Measurements from ENCODE around the gene TMUB2. TPM values are rescaled to one million over a fixed set of nuclear protein-coding genes. Genes with fewer than 3 reads are reported as not detected.
A peak's percentile ranks its signal among the peaks of the same experiment; 100 is the strongest.

TMUB2 gene
- total and polyA plus RNA-seq, 9 of the 15 experiments (the other 6 are each of a cell fraction or from before 2014, with no cell fraction given): 4.1 to 29.8 (median 16.3) TPM

DNA sequence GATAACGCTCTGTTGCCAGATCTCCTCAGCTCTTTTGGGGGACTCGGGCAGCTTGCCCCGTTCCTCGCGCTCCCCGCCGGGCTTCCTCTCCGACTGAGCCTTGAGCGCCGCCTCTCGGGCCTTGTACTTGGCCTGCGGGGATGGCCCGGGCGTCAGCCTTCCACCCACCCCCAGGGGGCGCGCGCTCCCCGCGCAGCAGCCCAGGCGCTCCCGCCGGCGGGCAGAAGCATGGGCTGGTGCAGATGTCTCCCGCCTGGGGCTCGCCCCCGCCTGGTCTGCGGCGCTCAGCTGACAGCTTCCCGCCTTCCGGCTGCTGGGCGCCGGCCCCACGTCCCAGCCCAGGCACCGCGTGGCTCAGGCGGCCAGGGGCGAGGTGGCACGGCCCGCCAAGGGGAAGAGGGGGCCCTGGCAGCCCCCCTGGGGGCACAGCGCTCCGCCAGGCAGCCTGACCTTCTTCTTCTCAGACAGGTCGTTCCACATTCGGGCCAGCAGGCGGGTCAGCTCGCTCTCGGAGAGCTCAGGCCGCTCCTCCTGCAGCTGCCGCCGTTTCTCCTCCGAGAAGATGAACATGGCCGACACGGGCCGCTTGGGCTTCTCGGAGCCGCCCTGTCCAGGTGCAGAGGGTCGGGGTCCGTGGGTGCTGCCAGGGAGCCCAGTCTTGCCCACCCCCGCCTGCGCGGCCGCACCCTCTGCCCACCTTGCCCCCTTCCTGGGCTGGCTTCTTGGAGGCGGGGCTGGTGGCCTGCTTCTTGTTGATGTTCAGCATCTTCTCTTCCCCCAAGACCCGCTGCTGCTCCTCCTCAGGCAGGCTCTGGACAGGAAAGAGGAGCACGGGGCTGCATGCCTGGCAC is 23.8 kb downstream of the TMUB2 start (continued):
- TF ChIP-seq CREB5 (CRISPR knock-in tag; IDR thresholded peaks at IDR 0.05): no peak
- TF ChIP-seq, protein P1, sequence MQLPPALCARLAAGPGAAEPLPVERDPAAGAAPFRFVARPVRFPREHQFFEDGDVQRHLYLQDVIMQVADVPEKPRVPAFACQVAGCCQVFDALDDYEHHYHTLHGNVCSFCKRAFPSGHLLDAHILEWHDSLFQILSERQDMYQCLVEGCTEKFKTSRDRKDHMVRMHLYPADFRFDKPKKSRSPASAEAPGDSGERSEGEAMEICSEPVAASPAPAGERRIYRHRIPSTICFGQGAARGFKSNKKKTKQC (CRISPR knock-in tag; IDR thresholded peaks at IDR 0.05): peak; percentile 80; the same call in 1 of the 2 replicates
- TF ChIP-seq NR4A1 (CRISPR knock-in tag; IDR thresholded peaks at IDR 0.05): no peak; the same call in 1 of the 2 replicates
- peak; percentile 69; the same call in 1 of the 2 replicates for TF ChIP-seq NR4A1 (tag; IDR thresholded peaks at IDR 0.05)
- 0 out of 2 replicates have a peak, but pooled peaks have one; percentile 22 for TF ChIP-seq ZNF740 (CRISPR knock-in tag; IDR thresholded peaks at IDR 0.05)
- TF ChIP-seq ZNF740 (tag; IDR thresholded peaks at IDR 0.05): no peak
- TF ChIP-seq ZNF77 (CRISPR knock-in tag; IDR thresholded peaks at IDR 0.05): no peak
- no peak for TF ChIP-seq SRSF1 (IDR thresholded peaks at IDR 0.05; ENCODE audit: low read depth, low read length)
- TF ChIP-seq POLR2B (IDR thresholded peaks at IDR 0.05; ENCODE audit: low read depth, partially characterized antibody): no peak
- peak; percentile 77; the same call in 1 of the 2 replicates for TF ChIP-seq DMBX1 (CRISPR knock-in tag; IDR thresholded peaks at IDR 0.05; ENCODE audit: borderline replicate concordance)
- TF ChIP-seq, protein P2, sequence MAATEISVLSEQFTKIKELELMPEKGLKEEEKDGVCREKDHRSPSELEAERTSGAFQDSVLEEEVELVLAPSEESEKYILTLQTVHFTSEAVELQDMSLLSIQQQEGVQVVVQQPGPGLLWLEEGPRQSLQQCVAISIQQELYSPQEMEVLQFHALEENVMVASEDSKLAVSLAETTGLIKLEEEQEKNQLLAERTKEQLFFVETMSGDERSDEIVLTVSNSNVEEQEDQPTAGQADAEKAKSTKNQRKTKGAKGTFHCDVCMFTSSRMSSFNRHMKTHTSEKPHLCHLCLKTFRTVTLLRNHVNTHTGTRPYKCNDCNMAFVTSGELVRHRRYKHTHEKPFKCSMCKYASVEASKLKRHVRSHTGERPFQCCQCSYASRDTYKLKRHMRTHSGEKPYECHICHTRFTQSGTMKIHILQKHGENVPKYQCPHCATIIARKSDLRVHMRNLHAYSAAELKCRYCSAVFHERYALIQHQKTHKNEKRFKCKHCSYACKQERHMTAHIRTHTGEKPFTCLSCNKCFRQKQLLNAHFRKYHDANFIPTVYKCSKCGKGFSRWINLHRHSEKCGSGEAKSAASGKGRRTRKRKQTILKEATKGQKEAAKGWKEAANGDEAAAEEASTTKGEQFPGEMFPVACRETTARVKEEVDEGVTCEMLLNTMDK (IDR thresholded peaks at IDR 0.05; ENCODE audit: borderline replicate concordance, insufficient read depth, low read depth, low read length, poor library complexity, severe bottlenecking): peak; percentile 97
- TF ChIP-seq, protein P3, sequence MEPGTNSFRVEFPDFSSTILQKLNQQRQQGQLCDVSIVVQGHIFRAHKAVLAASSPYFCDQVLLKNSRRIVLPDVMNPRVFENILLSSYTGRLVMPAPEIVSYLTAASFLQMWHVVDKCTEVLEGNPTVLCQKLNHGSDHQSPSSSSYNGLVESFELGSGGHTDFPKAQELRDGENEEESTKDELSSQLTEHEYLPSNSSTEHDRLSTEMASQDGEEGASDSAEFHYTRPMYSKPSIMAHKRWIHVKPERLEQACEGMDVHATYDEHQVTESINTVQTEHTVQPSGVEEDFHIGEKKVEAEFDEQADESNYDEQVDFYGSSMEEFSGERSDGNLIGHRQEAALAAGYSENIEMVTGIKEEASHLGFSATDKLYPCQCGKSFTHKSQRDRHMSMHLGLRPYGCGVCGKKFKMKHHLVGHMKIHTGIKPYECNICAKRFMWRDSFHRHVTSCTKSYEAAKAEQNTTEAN (CRISPR knock-in tag; IDR thresholded peaks at IDR 0.05): no peak
- no peak for TF ChIP-seq ZNF253 (CRISPR knock-in tag; conservative IDR thresholded peaks at IDR 0.05)
- no peak for TF ChIP-seq XRCC3 (IDR thresholded peaks at IDR 0.05)
- TF ChIP-seq TAF1 (IDR thresholded peaks at IDR 0.05; ENCODE audit: control insufficient read depth, extremely low read depth, insufficient read depth, low read length, severe bottlenecking): no peak
- peak; percentile 39; the same call in 1 of the 2 replicates for TF ChIP-seq SPI1 (IDR thresholded peaks at IDR 0.05; ENCODE audit: borderline replicate concordance, low read depth, low read length)
- TF ChIP-seq ZNF551 (CRISPR knock-in tag; IDR thresholded peaks at IDR 0.05): no peak
- TF ChIP-seq ZNF263 (CRISPR knock-in tag; IDR thresholded peaks at IDR 0.05; ENCODE audit: borderline replicate concordance): peak; percentile 57; the same call in 1 of the 2 replicates

All from K562 (cell line).